PC-3 (cell line): ENCODE measurements around the gene NTRK2. TPM values are rescaled to one million over a fixed set of nuclear protein-coding genes. Genes with fewer than 3 reads are reported as not detected.

Source experiments
- ATAC-seq: fragments of 200-7000 bp; cut with Tn5 transposase; 2 replicates; pipeline ENCODE4 v1.9.1; 2020; ENCODE audit warnings: mild to moderate bottlenecking, moderate library complexity
- BruUV-seq: library from RNA; stranded (reverse); fragments of 400-500 nt; replicated peaks from 2 replicates; lab custom pipeline; 2021; lab: Mats Ljungman, UMichigan
- CTCF ChIA-PET: fragments of 300-600 bp; sonication (Branson Sonifier 250); formaldehyde crosslinking; loops from one replicate; lab custom pipeline; 2022; ENCODE audit warnings: antibody characterized with exemption; lab: Charles Lee
- POLR2A ChIA-PET: fragments of 300-600 bp; sonication (Branson Sonifier 250); formaldehyde crosslinking; loops from one replicate; lab custom pipeline; 2022; ENCODE audit warnings: antibody characterized with exemption; ENCODE audit not compliant: unreplicated experiment; lab: Charles Lee
- DNase-seq: peaks from one replicate; pipeline ENCODE4 v3.0.0-alpha.2; 2015
- H2AFZ ChIP-seq: fragments of 300-600 bp; sonication (generic); 2 replicates; pipeline ENCODE4 v1.6.0; 2016; ENCODE audit warnings: antibody characterized with exemption, low read length
- H3F3A ChIP-seq: fragments of 300-600 bp; sonication (generic); one replicate; pipeline ENCODE4 v1.6.0; 2017; ENCODE audit warnings: antibody characterized with exemption, low read length, control low read depth, mild to moderate bottlenecking; ENCODE audit not compliant: unreplicated experiment
- H3K27ac ChIP-seq: fragments of 300-600 bp; sonication (generic); 2 replicates; pipeline ENCODE4 v1.5.1; 2016; ENCODE audit warnings: mild to moderate bottlenecking, low read length
- H3K27me3 ChIP-seq: fragments of 300-600 bp; sonication (generic); 2 replicates; pipeline ENCODE4 v1.6.1; 2016; ENCODE audit warnings: low read length, mixed read lengths
- H3K36me3 ChIP-seq: fragments of 300-600 bp; sonication (generic); 2 replicates; pipeline ENCODE4 v1.6.1; 2016; ENCODE audit warnings: low read depth, mixed run types, low read length, mixed read lengths
- H3K4me1 ChIP-seq: fragments of 300-600 bp; sonication (generic); 2 replicates; pipeline ENCODE4 v1.5.1; 2016; ENCODE audit warnings: low read length; ENCODE audit not compliant: insufficient read depth
- H3K4me2 ChIP-seq: fragments of 300-600 bp; sonication (generic); 2 replicates; pipeline ENCODE4 v1.6.0; 2016; ENCODE audit warnings: low read length
- H3K4me3 ChIP-seq: fragments of 300-600 bp; sonication (generic); 2 replicates; pipeline ENCODE4 v1.5.1; 2016; ENCODE audit warnings: mild to moderate bottlenecking, low read length, mixed read lengths
- H3K79me2 ChIP-seq: fragments of 300-600 bp; sonication (generic); 2 replicates; pipeline ENCODE4 v1.6.1; 2017; ENCODE audit warnings: low read length, mixed read lengths
- H3K9ac ChIP-seq: fragments of 300-600 bp; sonication (generic); 2 replicates; pipeline ENCODE4 v1.6.0; 2016; ENCODE audit warnings: mild to moderate bottlenecking, low read length
- H3K9me2 ChIP-seq: fragments of 300-600 bp; sonication (generic); replicated peaks from 2 replicates; pipeline ENCODE4 v1.6.1; 2016; ENCODE audit warnings: mixed run types, low read length, mixed read lengths
- H3K9me3 ChIP-seq: fragments of 300-600 bp; sonication (generic); 2 replicates; pipeline ENCODE4 v1.6.1; 2016; ENCODE audit warnings: low read length, mixed read lengths
- H4K20me1 ChIP-seq: fragments of 300-600 bp; sonication (generic); 2 replicates; pipeline ENCODE4 v1.6.1; 2016; ENCODE audit warnings: low read length, mixed read lengths
- EZH2 ChIP-seq: fragments of 300-600 bp; sonication (generic); IDR thresholded peaks from one replicate; pipeline ENCODE4 v1.6.1; 2017; ENCODE audit warnings: antibody characterized with exemption, mild to moderate bottlenecking, low read length; ENCODE audit not compliant: unreplicated experiment
- EZH2phosphoT487 ChIP-seq: fragments of 300-600 bp; sonication (generic); IDR thresholded peaks from 2 replicates; pipeline ENCODE4 v1.6.1; 2018; ENCODE audit warnings: mild to moderate bottlenecking, antibody characterized with exemption, low read length, borderline replicate concordance
- intact Hi-C: fragments of 100-400 bp; cut with micrococcal nuclease; formaldehyde crosslinking; loops from 2 replicates; pipeline ENCODE4 v1.9.0; 2023
- total RNA-seq: library from RNA; depleted of rRNA; stranded (reverse); fragments of >200 nt; gene quantifications from 2 replicates; pipeline ENCODE4 v1.2.3, GENCODE V29; 2014
- TF ChIP-seq, protein P1 (sequence below): fragments of 300-600 bp; sonication (generic); conservative IDR thresholded peaks from 2 replicates; pipeline ENCODE4 v1.5.1; 2017; ENCODE audit warnings: antibody characterized with exemption, low read depth, mild to moderate bottlenecking, low read length

The NTRK2 gene
- total RNA-seq, 1 experiment from 2014 or later, result not detected

GRCh38 chr9:84846906-84847305 is 177.4 kb downstream of the NTRK2 start:
- Histone ChIP-seq H3K27me3 (no peaks in the 10 kb centered on the region), H3K9ac (no peak overlapping the region), H2AFZ (no peak overlapping the region), H3K4me2 (no peak overlapping the region), H3K36me3 (no peaks in the 10 kb centered on the region), H3K4me3 (no peak overlapping the region), H3K9me2 (no peaks in the 10 kb centered on the region), H3K4me1 (no peaks in the 10 kb centered on the region), H3K9me3 (no peaks in the 10 kb centered on the region), H3K27ac (no peak overlapping the region), H4K20me1 (no peaks in the 10 kb centered on the region), H3F3A (no peaks in the 10 kb centered on the region), H3K79me2 (no peaks in the 10 kb centered on the region)
- BruUV-seq, result no TSS peak
- TF ChIP-seq EZH2phosphoT487, result no peak
- TF ChIP-seq, protein P1, sequence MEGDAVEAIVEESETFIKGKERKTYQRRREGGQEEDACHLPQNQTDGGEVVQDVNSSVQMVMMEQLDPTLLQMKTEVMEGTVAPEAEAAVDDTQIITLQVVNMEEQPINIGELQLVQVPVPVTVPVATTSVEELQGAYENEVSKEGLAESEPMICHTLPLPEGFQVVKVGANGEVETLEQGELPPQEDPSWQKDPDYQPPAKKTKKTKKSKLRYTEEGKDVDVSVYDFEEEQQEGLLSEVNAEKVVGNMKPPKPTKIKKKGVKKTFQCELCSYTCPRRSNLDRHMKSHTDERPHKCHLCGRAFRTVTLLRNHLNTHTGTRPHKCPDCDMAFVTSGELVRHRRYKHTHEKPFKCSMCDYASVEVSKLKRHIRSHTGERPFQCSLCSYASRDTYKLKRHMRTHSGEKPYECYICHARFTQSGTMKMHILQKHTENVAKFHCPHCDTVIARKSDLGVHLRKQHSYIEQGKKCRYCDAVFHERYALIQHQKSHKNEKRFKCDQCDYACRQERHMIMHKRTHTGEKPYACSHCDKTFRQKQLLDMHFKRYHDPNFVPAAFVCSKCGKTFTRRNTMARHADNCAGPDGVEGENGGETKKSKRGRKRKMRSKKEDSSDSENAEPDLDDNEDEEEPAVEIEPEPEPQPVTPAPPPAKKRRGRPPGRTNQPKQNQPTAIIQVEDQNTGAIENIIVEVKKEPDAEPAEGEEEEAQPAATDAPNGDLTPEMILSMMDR, result no peak
- CTCF ChIA-PET, result no interaction called here
- no peak for DNase-seq
- ATAC-seq, result no peak
- intact Hi-C loops, result no loop called here
- POLR2A ChIA-PET, result no interaction called here

DNA sequence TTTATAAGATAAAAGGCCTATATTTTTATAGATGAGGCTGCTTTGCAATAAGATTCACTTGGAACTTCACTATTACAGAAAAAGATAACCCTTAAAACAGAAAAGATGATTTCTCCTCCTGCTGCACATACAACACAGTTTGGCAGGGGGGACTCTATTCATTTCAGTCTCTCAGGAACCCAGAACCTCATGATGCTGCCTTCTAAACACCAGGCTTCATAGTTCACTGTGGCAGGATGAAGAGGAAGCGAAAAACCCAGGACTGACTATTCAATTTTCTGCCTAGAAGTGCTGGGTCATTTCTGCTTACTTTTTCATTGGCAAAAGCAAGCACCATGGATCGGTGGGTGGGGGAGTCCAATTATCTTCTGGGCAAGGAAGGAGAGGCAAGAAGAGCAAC is 179.5 kb downstream of the NTRK2 start:
- BruUV-seq, result no TSS peak
- DNase-seq, result no peak
- Histone ChIP-seq H3K27ac (no peak overlapping the region), H3K4me1 (no peaks in the 10 kb centered on the region), H3K27me3 (no peaks in the 10 kb centered on the region), H2AFZ (no peak overlapping the region), H3K79me2 (no peaks in the 10 kb centered on the region), H3K9me3 (no peaks in the 10 kb centered on the region), H3F3A (no peaks in the 10 kb centered on the region), H4K20me1 (no peaks in the 10 kb centered on the region), H3K4me3 (no peak overlapping the region), H3K36me3 (no peaks in the 10 kb centered on the region), H3K4me2 (no peak overlapping the region), H3K9ac (no peak overlapping the region), H3K9me2 (no peaks in the 10 kb centered on the region)
- ChIA-PET POLR2A (no interaction called here), CTCF (no interaction called here)
- no peak for ATAC-seq
- intact Hi-C loops, result no loop called here
- TF ChIP-seq, protein P1, result no peak
- TF ChIP-seq EZH2 (no peak), EZH2phosphoT487 (no peak)

GRCh38 chr9:84850830-84851392 is 181.4 kb downstream of the NTRK2 start:
- no peaks in the 10 kb centered on the region for H3K4me1 ChIP-seq
- BruUV-seq, result no TSS peak
- no peak overlapping the region for H3K4me3 ChIP-seq
- TF ChIP-seq, protein P1, result no peak
- TF ChIP-seq EZH2phosphoT487 (no peak), EZH2 (no peak)
- intact Hi-C loops, result no loop called here
- H3K9me2 ChIP-seq, result no peaks in the 10 kb centered on the region
- H3K27me3 ChIP-seq, result no peaks in the 10 kb centered on the region
- no peaks in the 10 kb centered on the region for H4K20me1 ChIP-seq
- DNase-seq (no peak), ATAC-seq (no peak)
- H3K9me3 ChIP-seq, result no peaks in the 10 kb centered on the region
- no peak overlapping the region for H3K27ac ChIP-seq
- no peaks in the 10 kb centered on the region for H3K36me3 ChIP-seq
- no peaks in the 10 kb centered on the region for H3K79me2 ChIP-seq
- H3K4me2 ChIP-seq, result no peak overlapping the region
- ChIA-PET POLR2A (no interaction called here), CTCF (no interaction called here)
- H3F3A ChIP-seq, result no peaks in the 10 kb centered on the region
- H2AFZ ChIP-seq, result no peak overlapping the region
- no peak overlapping the region for H3K9ac ChIP-seq
